ENCODE measurements around the gene ZBTB49.

DNA sequence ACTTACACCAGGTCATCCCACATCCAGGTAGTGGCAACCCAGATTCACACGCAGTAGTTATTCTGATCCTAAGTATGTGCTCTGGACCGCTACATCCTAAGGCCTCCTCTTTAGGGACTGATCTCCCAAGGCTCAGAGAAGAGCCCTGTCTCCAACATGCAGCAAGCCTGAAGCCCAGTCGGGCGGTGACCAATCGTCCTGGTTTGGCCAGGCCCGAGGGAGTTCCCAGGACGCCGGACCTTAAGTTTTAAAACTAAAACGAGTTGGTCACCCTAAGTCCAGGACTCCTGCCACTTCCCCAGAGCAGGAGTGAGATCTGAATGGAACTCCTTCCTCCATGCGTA, 482 bp upstream of the ZBTB49 start:
- no peak for TF ChIP-seq CTCF (IDR thresholded peaks at IDR 0.05)
- no peak for TF ChIP-seq POLR2A (IDR thresholded peaks at IDR 0.05)
- no peak for TF ChIP-seq EP300 (IDR thresholded peaks at IDR 0.05)

All from ovary (tissue), 3 donors.